K562 (cell line): ENCODE results near the gene ZFYVE1. TPM values are rescaled to one million over a fixed set of nuclear protein-coding genes. Genes with fewer than 3 reads are reported as not detected.
A peak's percentile ranks its signal among the peaks of the same experiment; 100 is the strongest.

Experiments used
- ATAC-seq: fragments of 200-7000 bp; cut with Tn5 transposase; 3 replicates; pipeline ENCODE4 v1.9.1; 2020; ENCODE audit warnings: moderate library complexity
- BruUV-seq: library from RNA; stranded (reverse); fragments of 400-500 nt; replicated peaks from 2 replicates; lab custom pipeline; 2021; lab: Mats Ljungman, UMichigan
- CTCF ChIA-PET: fragments of 300-600 bp; formaldehyde crosslinking; extraction: SDS; loops from one replicate; lab custom pipeline; 2021; ENCODE audit warnings: low intra/inter-chr PET ratio; lab: Yijun Ruan, JAX
- POLR2A ChIA-PET: fragments of 300-600, 350-650 bp; sonication (Branson Sonifier 250); formaldehyde crosslinking; extraction: SDS; loops from one replicate; lab custom pipeline; 2021; ENCODE audit warnings: antibody characterized with exemption, inconsistent platforms; lab: Yijun Ruan, JAX
- DNase-seq, 4 experiments: peaks; one replicate each; pipeline versions ENCODE4 v3.0.0 to v3.0.0-alpha.2; 2011 to 2018; ENCODE audit warnings: low spot score in 3 of 4, mixed read lengths in 3 of 4; ENCODE audit errors: extremely low read depth in 1 of 4
- FAIRE-seq: peaks from 2 replicates; lab custom pipeline; 2011; peaks lifted over from hg19 to GRCh38; lab: Jason Lieb, UNC
- H2AFZ ChIP-seq: 2 replicates; pipeline ENCODE4 v1.6.0; 2011; ENCODE audit warnings: low read depth, low read length, control low read depth, inconsistent platforms
- H3K27ac ChIP-seq: fragments of 200-600 bp; 3 replicates; pipeline ENCODE4 v1.8.0; 2011; ENCODE audit warnings: low read depth, mild to moderate bottlenecking, control low read depth, inconsistent platforms, low read length, moderate library complexity, mixed read lengths; ENCODE audit errors: extremely low read depth
- H3K27me3 ChIP-seq, 2 experiments: fragments of 300-600 bp in 1 of 2; 2 replicates in 1 of 2; 3 replicates in 1 of 2; pipeline versions ENCODE4 v1.6.0 to v1.8.0; 2011; ENCODE audit warnings: inconsistent platforms in 2 of 2, low read length in 2 of 2, mild to moderate bottlenecking in 1 of 2, mixed read lengths in 1 of 2, moderate library complexity in 1 of 2; ENCODE audit not compliant: control insufficient read depth in 2 of 2, insufficient read depth in 2 of 2
- H3K36me3 ChIP-seq: fragments of 300-600 bp; 3 replicates; pipeline ENCODE4 v1.8.0; 2011; ENCODE audit warnings: mild to moderate bottlenecking, low read length, inconsistent platforms; ENCODE audit not compliant: control insufficient read depth, insufficient read depth
- H3K4me1 ChIP-seq, 2 experiments: fragments of 200-600 bp in 1 of 2; replicated peaks in 1 of 2; 2 replicates in 1 of 2; 3 replicates in 1 of 2; pipeline versions ENCODE4 v1.5.1 to v1.8.0; 2011; ENCODE audit warnings: inconsistent platforms in 2 of 2, low read length in 2 of 2, mild to moderate bottlenecking in 1 of 2, mixed read lengths in 1 of 2, moderate library complexity in 1 of 2; ENCODE audit not compliant: control insufficient read depth in 2 of 2, insufficient read depth in 2 of 2
- H3K4me2 ChIP-seq: 2 replicates; pipeline ENCODE4 v1.6.1; 2011; ENCODE audit warnings: low read length, control low read depth, inconsistent platforms, mixed read lengths; ENCODE audit not compliant: insufficient read depth
- H3K4me3 ChIP-seq: fragments of 200-600 bp; sonication (generic), shearing (Covaris generic); 2 replicates; pipeline ENCODE4 v1.5.1; 2016; ENCODE audit warnings: control low read depth, inconsistent platforms
- H3K79me2 ChIP-seq: fragments of 200-600 bp; 3 replicates; pipeline ENCODE4 v1.8.0; 2011; ENCODE audit warnings: low read length, inconsistent platforms; ENCODE audit not compliant: control insufficient read depth, insufficient read depth
- H3K9ac ChIP-seq, 2 experiments: 2 replicates each; pipeline versions ENCODE4 v1.6.0 to v1.6.1; 2011; ENCODE audit warnings: low read depth in 2 of 2, low read length in 2 of 2, control low read depth in 1 of 2, inconsistent platforms in 1 of 2, mild to moderate bottlenecking in 1 of 2, mixed read lengths in 1 of 2; ENCODE audit not compliant: insufficient read depth in 1 of 2
- H3K9me1 ChIP-seq: one replicate; pipeline ENCODE4 v1.6.0; 2011; ENCODE audit warnings: inconsistent platforms, mild to moderate bottlenecking, low read length, moderate library complexity; ENCODE audit not compliant: control insufficient read depth, insufficient read depth
- H3K9me3 ChIP-seq: replicated peaks from 2 replicates; pipeline ENCODE4 v1.5.1; 2011; ENCODE audit warnings: low read depth, low read length, inconsistent platforms; ENCODE audit not compliant: control insufficient read depth, insufficient read depth
- H4K20me1 ChIP-seq: replicated peaks from 2 replicates; pipeline ENCODE4 v1.6.1; 2011; ENCODE audit warnings: low read length, inconsistent platforms, mixed read lengths; ENCODE audit not compliant: control insufficient read depth, insufficient read depth
- POLR2G ChIP-seq: fragments of 200-400 bp; formaldehyde crosslinking; IDR thresholded peaks from 2 replicates; pipeline ENCODE4 v1.6.1; 2017; ENCODE audit warnings: low read depth, mild to moderate bottlenecking, antibody characterized with exemption, low read length, moderate library complexity
- STAT5A ChIP-seq: IDR thresholded peaks from 2 replicates; pipeline ENCODE4 v1.6.1; 2012; ENCODE audit warnings: low read length, inconsistent platforms, borderline replicate concordance
- ZFPM2 ChIP-seq: fragments of 250-450 bp; sonication (Bioruptor Pico); IDR thresholded peaks from 2 replicates; pipeline ENCODE4 v1.5.1; 2022; ENCODE audit warnings: mild to moderate bottlenecking
- ZNF316 ChIP-seq: fragments of 450-650 bp; IDR thresholded peaks from 2 replicates; pipeline ENCODE4 v1.6.1; 2016
- WGBS: fragments of 100-300 bp; shearing (Covaris generic); methylation state at CpG from one replicate; pipeline ENCODE4 v1.1.6; 2016; ENCODE audit warnings: low coverage, mixed read lengths; ENCODE audit not compliant: insufficient coverage; ENCODE audit errors: missing lambda C conversion rate; 5-methylcytosine and 5-hydroxymethylcytosine counted together
- in situ Hi-C: fragments of 300-500 bp; cut with MboI; formaldehyde crosslinking; loops from 4 replicates; pipeline ENCODE4 v1.15.0; 2018; ENCODE audit warnings: inconsistent platforms, mixed read lengths
- intact Hi-C: fragments of 100-400 bp; cut with micrococcal nuclease; formaldehyde crosslinking; loops from 2 replicates; pipeline ENCODE4 v1.14.2; 2022
- polyA plus RNA-seq, 8 experiments: library from polyadenylated mRNA; depleted of rRNA in 4 of 8; stranded (reverse) in 5 of 8; unstranded in 3 of 8; fragments of >200 nt; fragmentation: Nextera tagmentation in 2 of 8; fragmentation: Illumina TruSeq in 1 of 8; extraction: Ambion mirVana in 2 of 8; extraction: Trizol in 1 of 8; gene quantifications; 2 replicates each; pipeline versions ENCODE4 v1.2.1 to v1.2.3, GENCODE V29; 2011 to 2014; ENCODE audit warnings: inconsistent platforms in 1 of 8, missing spikeins in 1 of 8
- total RNA-seq, 7 experiments: library from RNA; depleted of rRNA in 6 of 7; stranded (reverse); fragments of >200 nt in 6 of 7; fragmentation: Illumina TruSeq in 2 of 7; extraction: Trizol in 2 of 7; gene quantifications; 2 replicates each; pipeline versions ENCODE4 v1.2.1 to v1.2.3, GENCODE V29; 2011 to 2021; ENCODE audit warnings: low replicate concordance in 1 of 7
- TF ChIP-seq, protein P1 (sequence below): fragments of 450-650 bp; IDR thresholded peaks from 2 replicates; pipeline ENCODE4 v1.6.1; 2016; ENCODE audit warnings: mild to moderate bottlenecking, moderate library complexity

The ZFYVE1 gene
- total and polyA plus RNA-seq, 9 of the 15 experiments (the other 6 are each of a cell fraction or from before 2014, with no cell fraction given), result 0.62 to 5.5 (median 3.4) TPM

DNA sequence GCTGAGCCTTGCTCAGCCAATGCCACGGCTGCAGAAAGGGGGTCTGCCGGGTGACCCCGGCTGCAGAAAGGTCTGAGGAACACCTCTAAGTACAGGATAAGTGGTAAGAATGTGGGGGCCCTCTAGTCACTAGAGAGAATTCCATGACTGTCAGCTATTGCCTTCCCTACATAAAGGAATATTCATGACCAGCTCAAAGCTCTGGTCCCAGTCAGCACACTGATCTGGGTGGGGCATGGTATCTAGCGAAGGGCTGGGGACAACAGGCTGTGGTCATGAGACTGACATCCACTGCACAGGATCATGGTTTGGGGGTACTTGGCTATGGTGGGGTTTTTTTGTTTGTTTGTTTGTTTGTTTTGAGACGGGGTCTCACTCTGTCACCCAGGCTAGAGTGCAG lies 58.6 kb downstream of the ZFYVE1 start:
- no peaks in the 10 kb centered on the region; a peak in 1 of 5 replicates for H3K4me1 ChIP-seq
- WGBS, result 73% methylated on average over 2 of the region's 5 CpGs
- no peak overlapping the region for H3K4me2 ChIP-seq
- intact Hi-C loops (no loop called here), in situ Hi-C loops (no loop called here)
- H3K9me1 ChIP-seq, result no peaks in the 10 kb centered on the region
- ATAC-seq (no peak), FAIRE-seq (no peak), DNase-seq (no peak)
- no peaks in the 10 kb centered on the region for H4K20me1 ChIP-seq
- no peaks in the 10 kb centered on the region for H3K36me3 ChIP-seq
- H3K79me2 ChIP-seq, result no peaks in the 10 kb centered on the region
- no peak overlapping the region for H3K27ac ChIP-seq
- TF ChIP-seq, protein P1, sequence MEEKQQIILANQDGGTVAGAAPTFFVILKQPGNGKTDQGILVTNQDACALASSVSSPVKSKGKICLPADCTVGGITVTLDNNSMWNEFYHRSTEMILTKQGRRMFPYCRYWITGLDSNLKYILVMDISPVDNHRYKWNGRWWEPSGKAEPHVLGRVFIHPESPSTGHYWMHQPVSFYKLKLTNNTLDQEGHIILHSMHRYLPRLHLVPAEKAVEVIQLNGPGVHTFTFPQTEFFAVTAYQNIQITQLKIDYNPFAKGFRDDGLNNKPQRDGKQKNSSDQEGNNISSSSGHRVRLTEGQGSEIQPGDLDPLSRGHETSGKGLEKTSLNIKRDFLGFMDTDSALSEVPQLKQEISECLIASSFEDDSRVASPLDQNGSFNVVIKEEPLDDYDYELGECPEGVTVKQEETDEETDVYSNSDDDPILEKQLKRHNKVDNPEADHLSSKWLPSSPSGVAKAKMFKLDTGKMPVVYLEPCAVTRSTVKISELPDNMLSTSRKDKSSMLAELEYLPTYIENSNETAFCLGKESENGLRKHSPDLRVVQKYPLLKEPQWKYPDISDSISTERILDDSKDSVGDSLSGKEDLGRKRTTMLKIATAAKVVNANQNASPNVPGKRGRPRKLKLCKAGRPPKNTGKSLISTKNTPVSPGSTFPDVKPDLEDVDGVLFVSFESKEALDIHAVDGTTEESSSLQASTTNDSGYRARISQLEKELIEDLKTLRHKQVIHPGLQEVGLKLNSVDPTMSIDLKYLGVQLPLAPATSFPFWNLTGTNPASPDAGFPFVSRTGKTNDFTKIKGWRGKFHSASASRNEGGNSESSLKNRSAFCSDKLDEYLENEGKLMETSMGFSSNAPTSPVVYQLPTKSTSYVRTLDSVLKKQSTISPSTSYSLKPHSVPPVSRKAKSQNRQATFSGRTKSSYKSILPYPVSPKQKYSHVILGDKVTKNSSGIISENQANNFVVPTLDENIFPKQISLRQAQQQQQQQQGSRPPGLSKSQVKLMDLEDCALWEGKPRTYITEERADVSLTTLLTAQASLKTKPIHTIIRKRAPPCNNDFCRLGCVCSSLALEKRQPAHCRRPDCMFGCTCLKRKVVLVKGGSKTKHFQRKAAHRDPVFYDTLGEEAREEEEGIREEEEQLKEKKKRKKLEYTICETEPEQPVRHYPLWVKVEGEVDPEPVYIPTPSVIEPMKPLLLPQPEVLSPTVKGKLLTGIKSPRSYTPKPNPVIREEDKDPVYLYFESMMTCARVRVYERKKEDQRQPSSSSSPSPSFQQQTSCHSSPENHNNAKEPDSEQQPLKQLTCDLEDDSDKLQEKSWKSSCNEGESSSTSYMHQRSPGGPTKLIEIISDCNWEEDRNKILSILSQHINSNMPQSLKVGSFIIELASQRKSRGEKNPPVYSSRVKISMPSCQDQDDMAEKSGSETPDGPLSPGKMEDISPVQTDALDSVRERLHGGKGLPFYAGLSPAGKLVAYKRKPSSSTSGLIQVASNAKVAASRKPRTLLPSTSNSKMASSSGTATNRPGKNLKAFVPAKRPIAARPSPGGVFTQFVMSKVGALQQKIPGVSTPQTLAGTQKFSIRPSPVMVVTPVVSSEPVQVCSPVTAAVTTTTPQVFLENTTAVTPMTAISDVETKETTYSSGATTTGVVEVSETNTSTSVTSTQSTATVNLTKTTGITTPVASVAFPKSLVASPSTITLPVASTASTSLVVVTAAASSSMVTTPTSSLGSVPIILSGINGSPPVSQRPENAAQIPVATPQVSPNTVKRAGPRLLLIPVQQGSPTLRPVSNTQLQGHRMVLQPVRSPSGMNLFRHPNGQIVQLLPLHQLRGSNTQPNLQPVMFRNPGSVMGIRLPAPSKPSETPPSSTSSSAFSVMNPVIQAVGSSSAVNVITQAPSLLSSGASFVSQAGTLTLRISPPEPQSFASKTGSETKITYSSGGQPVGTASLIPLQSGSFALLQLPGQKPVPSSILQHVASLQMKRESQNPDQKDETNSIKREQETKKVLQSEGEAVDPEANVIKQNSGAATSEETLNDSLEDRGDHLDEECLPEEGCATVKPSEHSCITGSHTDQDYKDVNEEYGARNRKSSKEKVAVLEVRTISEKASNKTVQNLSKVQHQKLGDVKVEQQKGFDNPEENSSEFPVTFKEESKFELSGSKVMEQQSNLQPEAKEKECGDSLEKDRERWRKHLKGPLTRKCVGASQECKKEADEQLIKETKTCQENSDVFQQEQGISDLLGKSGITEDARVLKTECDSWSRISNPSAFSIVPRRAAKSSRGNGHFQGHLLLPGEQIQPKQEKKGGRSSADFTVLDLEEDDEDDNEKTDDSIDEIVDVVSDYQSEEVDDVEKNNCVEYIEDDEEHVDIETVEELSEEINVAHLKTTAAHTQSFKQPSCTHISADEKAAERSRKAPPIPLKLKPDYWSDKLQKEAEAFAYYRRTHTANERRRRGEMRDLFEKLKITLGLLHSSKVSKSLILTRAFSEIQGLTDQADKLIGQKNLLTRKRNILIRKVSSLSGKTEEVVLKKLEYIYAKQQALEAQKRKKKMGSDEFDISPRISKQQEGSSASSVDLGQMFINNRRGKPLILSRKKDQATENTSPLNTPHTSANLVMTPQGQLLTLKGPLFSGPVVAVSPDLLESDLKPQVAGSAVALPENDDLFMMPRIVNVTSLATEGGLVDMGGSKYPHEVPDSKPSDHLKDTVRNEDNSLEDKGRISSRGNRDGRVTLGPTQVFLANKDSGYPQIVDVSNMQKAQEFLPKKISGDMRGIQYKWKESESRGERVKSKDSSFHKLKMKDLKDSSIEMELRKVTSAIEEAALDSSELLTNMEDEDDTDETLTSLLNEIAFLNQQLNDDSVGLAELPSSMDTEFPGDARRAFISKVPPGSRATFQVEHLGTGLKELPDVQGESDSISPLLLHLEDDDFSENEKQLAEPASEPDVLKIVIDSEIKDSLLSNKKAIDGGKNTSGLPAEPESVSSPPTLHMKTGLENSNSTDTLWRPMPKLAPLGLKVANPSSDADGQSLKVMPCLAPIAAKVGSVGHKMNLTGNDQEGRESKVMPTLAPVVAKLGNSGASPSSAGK, result no peak
- TF ChIP-seq ZNF316, result no peak
- TF ChIP-seq STAT5A, result no peak
- no peak for TF ChIP-seq ZFPM2
- TF ChIP-seq POLR2G, result peak; percentile 18; the same call in 1 of the 2 replicates
- H2AFZ ChIP-seq, result no peak overlapping the region
- H3K9me3 ChIP-seq, result no peaks in the 10 kb centered on the region
- no peaks in the 10 kb centered on the region for H3K27me3 ChIP-seq
- POLR2A ChIA-PET, result interaction anchor here (0.8 to 1.2 kb wide), 2 partner anchors 17 to 27 kb away, joined by 3 read pairs; no protein-coding TSS in a partner anchor
- H3K9ac ChIP-seq, result no peak overlapping the region
- CTCF ChIA-PET, result no interaction called here
- no TSS peak for BruUV-seq
- no peak overlapping the region for H3K4me3 ChIP-seq
